ES-I3 (cell line): ENCODE results near the gene FN1.

Source experiments
- H3K36me3 ChIP-seq: 2 replicates; pipeline ENCODE4 v1.6.1; 2013; ENCODE audit warnings: mild to moderate bottlenecking, low read length, control low read depth, moderate library complexity; ENCODE audit not compliant: insufficient read depth
- H3K4me1 ChIP-seq: 2 replicates; pipeline ENCODE4 v1.6.1; 2013; ENCODE audit warnings: mild to moderate bottlenecking, control low read depth, low read length; ENCODE audit not compliant: insufficient read depth
- H3K9ac ChIP-seq: 2 replicates; pipeline ENCODE4 v1.6.1; 2013; ENCODE audit warnings: low read depth, mild to moderate bottlenecking, low read length, moderate library complexity
- H3K9me3 ChIP-seq: 2 replicates; pipeline ENCODE4 v1.6.1; 2013; ENCODE audit warnings: mild to moderate bottlenecking, low read length, moderate library complexity; ENCODE audit not compliant: control insufficient read depth, insufficient read depth

The FN1 gene

DNA sequence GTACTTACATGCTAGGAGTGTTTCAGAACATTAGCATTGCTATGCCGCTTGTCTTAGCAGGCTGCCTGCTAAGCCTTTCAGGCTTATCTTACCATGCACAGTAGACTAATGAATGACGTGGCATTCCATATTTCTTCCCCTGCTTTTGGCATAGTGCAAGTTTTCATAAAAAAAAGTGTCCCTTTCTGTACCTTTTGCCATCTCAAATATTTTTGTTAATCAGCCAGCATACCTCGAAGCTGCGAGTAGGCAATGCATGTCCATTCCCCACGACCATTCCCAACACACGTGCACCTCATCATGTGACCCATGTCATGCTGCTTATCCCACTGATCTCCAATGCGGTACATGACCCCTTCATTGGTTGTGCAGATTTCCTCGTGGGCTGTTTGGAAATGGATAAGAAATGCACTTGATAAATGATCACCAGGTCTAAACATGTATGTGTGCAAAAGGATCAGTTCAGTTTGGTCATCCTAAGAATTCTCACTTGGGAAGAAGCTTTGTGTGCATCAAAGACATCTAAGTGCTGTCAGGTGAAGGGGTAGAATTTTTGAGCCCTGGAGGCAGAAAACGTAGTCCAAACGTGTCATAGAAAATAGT lies 13.9 kb downstream of the FN1 start:
- H3K36me3 ChIP-seq, result peaks cover 8% of the 10 kb centered on the region; the same call in 1 of the 2 replicates
- H3K4me1 ChIP-seq, result no peaks in the 10 kb centered on the region
- no peak overlapping the region for H3K9ac ChIP-seq
- no peaks in the 10 kb centered on the region for H3K9me3 ChIP-seq

DNA sequence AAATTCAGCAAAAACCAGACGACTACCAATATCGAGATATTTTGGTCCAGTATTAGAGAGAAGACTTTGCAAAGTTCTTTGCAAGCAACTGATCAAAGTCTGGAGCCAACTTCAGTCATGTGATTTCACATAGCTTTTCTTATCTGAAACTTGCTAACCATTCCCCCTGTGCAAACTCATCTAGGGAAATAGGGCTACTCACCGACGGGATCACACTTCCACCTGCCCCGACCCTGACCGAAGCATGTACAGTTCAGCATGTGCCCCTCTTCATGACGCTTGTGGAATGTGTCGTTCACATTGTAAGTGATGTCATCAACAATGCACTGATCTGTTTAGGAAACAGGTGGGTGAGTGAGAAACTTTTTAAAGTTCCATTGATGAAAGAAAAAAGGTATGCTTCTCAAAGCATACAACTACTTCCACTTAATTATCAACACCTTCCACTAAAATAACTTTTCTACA lies 15.4 kb downstream of the FN1 start:
- Histone ChIP-seq H3K36me3 (peaks cover 8% of the 10 kb centered on the region; the same call in 1 of the 2 replicates), H3K4me1 (no peaks in the 10 kb centered on the region), H3K9me3 (no peaks in the 10 kb centered on the region), H3K9ac (no peak overlapping the region)

DNA sequence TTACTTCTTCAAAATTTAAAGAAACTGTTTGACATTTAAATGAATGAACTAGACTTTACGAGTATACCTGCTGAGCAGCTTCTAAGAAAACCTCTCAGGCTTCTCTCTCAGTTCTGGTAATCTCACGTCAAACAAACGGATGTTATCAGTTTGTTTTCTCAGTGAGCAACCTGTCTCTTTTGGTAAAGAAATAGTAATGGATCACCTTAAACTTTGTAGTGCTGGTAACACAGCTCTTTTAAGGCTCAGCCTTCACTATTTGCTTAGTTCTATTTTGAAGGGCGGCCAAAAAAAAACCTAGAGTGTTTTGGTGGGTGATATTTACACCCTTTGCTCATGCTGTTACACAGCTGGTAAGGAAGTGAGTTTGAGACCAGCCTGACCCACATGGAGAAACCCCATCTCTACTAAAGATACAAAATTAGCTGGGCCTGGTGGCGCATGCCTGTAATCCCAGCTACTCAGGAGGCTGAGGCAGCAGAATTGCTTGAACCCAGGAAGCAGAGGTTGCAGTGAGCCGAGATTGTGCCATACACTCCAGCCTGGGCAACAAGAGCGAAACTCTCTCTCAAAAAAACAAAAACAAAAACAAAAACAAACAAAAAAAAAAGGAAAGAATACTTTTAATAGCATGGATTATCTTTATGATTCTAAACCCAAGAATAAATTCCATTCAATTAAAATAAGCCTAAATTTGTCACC lies 15.9 kb downstream of the FN1 start:
- H3K9ac ChIP-seq, result no peak overlapping the region
- no peaks in the 10 kb centered on the region for H3K4me1 ChIP-seq
- H3K36me3 ChIP-seq, result peaks cover 8% of the 10 kb centered on the region; the same call in 1 of the 2 replicates
- no peaks in the 10 kb centered on the region for H3K9me3 ChIP-seq

DNA sequence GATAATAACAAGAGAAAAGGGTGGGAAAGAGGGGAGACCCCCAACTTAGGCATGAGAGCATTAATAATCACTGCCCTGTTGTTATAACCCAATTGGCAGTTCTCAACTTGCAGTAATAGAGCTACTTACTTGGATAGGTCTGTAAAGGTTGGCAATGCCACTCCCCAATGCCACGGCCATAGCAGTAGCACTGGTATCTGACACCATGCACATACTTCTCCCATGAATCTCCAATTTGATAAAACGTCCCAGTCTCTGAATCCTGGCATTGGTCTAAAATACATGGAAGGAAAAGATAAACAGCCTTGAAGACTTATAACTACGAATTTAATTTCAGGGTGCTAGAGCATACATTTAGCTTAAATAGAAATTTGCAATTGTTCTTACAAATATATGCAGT lies 16.8 kb downstream of the FN1 start:
- no peaks in the 10 kb centered on the region for H3K4me1 ChIP-seq
- no peak overlapping the region for H3K9ac ChIP-seq
- H3K9me3 ChIP-seq, result no peaks in the 10 kb centered on the region
- H3K36me3 ChIP-seq, result peaks cover 8% of the 10 kb centered on the region; the same call in 1 of the 2 replicates

DNA sequence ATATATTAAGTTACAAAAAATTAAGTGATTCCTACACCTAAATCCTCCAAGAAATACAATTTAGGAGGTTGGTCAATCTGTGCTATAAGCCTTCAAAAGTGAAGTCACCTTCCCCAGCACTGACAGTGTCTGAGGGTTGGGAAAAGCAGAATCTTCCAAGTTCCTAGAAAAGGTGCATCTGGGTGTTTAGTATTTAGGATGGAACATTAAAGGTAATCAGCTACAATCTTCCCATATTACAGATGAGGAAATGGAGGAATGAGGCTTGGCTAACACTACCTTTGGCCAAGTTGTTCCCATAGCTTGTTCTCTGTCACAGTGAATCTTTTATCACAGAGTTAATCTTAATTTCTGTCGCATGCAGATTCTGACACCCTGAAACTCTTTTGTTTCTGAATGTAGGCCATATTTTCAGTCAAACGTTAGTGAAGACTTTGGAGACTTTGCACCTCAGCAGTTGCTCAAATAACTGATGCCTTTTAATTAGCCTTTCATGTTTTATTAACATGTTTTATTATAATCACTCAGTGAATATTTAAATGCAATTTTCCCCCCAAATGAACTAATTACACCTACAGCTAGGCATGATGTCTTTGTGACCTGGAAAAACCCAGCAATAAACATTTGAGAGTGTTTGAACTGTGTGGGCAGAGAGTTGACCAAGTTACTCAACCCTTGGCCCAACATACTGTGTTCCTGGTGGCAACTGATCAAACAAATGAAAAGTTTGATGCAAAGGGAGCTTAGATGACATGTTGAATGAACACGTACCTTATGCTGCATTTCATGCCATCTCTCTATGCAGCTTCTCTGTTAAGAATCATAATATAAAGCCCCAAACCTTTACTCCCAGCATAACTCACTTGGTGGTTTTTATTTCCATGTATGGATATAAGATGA lies 17.6 kb downstream of the FN1 start:
- H3K9ac ChIP-seq, result no peak overlapping the region
- H3K36me3 ChIP-seq, result peaks cover 8% of the 10 kb centered on the region; the same call in 1 of the 2 replicates
- H3K9me3 ChIP-seq, result no peaks in the 10 kb centered on the region
- H3K4me1 ChIP-seq, result no peaks in the 10 kb centered on the region

DNA sequence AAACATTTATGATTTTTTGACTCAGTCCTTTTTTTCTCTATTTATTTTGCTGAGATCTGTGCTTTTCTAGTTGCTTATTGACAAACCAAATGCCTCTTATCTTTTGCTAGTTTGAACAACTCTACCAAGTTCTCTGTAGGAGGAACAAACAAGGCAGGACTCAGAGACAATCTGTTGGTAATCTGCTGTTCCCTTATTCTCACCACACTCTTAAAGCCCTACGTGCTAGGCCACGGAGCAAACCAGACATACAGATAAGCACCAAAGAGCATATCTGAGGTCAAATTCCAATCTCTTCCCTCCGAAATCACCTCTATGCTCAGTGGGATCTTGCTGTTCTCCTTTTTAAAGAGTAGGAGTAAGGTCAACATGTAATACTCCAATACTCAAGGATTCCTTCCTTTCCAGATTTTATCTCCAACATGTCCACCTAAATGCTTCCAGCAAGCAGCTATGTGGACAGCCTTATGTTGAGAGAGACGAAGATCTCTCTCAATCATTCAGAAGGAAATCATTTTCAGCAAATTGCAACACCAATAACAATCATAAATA lies 18.4 kb downstream of the FN1 start:
- Histone ChIP-seq H3K4me1 (no peaks in the 10 kb centered on the region), H3K36me3 (peaks cover 8% of the 10 kb centered on the region; the same call in 1 of the 2 replicates), H3K9me3 (no peaks in the 10 kb centered on the region), H3K9ac (no peak overlapping the region)

DNA sequence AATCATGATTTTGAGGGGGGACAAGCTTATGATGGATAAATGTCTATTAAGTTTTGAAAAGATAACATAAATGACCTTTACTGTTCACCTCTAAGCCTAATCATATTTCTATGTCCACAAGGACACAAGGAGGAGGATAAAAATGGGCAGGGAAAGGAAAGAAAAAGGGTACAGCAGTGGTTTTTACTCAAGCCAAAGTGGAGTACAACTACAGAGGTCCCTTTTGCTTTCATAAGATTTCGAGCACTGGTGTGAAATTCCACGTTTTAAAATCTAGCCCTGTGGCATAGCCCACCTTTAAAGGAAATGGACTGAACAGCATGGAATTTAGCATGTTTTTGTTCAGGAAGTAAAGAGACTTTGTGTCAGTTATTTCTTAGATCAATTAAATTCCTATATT lies 19.2 kb downstream of the FN1 start:
- peaks cover 8% of the 10 kb centered on the region; the same call in 1 of the 2 replicates for H3K36me3 ChIP-seq

DNA sequence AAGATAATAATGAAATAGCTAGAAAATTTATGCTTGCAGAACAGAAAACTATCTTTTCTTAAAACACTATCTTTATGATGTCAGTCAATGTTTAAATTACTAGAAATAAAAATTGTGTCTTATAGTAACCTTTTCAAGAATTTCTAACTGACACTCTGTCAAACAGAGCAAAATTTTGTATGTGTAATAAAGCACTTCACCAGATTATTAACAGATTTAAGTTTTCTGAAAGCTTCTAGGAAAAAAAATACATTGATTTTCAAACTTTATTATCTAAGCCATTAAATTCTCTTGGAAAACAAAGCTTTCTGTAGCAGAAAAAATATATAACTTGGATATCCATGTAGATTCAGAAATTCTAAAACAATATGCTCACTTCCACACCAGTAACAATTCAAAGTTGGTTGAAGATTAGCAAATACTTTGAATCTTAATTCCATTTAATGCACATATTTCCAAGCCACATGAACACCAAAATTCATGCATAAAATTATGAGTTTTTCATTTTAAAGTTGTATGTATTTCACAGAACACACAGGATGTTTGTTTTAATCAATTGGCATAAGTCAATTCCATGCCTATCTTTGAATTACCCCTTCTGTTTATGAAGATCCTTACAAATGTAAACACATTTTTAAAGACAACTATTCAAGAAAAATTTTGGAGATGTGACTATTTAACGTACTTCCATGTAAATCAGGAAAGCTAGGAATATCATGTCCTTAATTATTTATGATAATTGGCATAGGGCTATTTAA lies 19.9 kb downstream of the FN1 start:
- no peak overlapping the region for H3K9ac ChIP-seq
- H3K9me3 ChIP-seq, result no peaks in the 10 kb centered on the region
- H3K4me1 ChIP-seq, result no peaks in the 10 kb centered on the region
- H3K36me3 ChIP-seq, result peaks cover 8% of the 10 kb centered on the region; the same call in 1 of the 2 replicates

More for the DNA sequence above, 19.2 kb downstream of the FN1 start:
- Histone ChIP-seq H3K9me3 (no peaks in the 10 kb centered on the region), H3K9ac (no peak overlapping the region), H3K4me1 (no peaks in the 10 kb centered on the region)

DNA sequence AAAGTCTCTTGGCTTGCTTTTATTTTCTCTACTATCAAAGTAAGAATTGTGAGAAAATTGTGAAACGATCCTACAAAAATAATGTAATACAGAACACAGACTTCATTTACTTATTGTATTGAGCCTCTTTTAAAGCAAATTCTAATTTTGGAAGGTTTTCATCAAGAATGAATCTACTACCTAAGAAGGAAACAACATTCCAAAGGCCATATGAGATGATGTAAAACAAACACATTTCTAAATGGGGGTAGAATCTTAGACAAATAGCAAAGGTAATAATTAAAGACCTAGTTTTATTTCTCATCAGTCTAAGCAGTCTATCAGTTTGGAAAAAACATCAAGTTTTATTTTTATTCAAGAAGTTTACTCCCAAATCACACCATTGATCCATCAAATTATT lies 20.6 kb downstream of the FN1 start:
- no peaks in the 10 kb centered on the region for H3K4me1 ChIP-seq
- no peak overlapping the region for H3K9ac ChIP-seq
- peaks cover 4% of the 10 kb centered on the region; the same call in 1 of the 2 replicates for H3K36me3 ChIP-seq
- no peaks in the 10 kb centered on the region for H3K9me3 ChIP-seq

DNA sequence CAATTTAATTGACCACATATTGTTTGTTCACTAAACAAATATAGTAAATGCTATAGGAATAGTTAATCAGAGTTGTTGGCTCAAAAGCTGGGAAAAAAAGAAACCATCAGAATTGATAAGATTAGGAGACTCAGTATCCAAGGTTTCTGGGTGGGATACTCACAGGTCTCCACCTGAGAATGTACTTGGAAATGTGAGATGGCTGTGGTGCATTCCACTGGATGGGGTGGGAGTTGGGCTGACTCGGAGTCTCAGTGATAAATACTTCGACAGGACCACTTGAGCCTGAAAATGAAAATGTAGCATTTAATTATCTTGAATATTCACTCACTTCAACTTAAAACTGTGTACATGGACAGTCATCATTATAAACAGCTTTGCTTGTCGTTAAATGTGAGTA lies 21.2 kb downstream of the FN1 start:
- H3K4me1 ChIP-seq, result no peaks in the 10 kb centered on the region
- no peaks in the 10 kb centered on the region for H3K9me3 ChIP-seq
- peaks cover under 1% of the 10 kb centered on the region for H3K36me3 ChIP-seq
- no peak overlapping the region for H3K9ac ChIP-seq

DNA sequence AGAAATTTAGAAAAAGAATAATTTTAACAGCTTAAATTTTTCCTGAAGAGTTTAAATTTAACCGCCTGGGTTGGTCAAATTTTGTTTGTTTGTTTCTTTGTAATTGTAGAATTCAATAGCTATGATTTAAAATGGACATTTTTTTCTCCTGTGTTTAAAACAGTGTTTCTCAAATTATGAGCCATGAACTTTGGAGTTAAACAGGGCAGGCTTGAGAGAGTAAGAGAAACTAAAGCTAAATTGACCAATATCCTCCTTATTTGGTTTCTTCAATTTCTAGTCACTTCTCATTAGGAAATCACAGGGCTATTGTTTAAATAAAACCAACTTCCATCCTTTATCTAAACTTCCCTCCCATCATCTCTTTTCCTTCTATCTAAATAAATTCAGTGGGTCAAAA lies 21.9 kb downstream of the FN1 start:
- Histone ChIP-seq H3K36me3 (peaks cover 5% of the 10 kb centered on the region), H3K9ac (no peak overlapping the region)

DNA sequence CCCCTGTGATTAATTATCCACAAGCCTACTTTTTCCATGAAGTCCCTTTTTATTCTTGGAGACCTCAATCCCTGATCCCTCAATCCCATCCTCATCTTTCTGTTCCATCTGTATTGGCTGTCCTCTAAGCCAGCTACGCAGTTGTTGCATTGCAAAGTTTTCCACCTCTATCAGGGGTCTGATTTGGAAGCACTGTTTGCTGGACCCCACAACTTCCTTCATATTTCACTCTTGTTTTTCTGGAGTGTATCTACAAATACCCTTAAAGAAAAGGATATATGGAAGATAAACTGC lies 22.4 kb downstream of the FN1 start:
- Histone ChIP-seq H3K9me3 (no peaks in the 10 kb centered on the region), H3K4me1 (no peaks in the 10 kb centered on the region), H3K9ac (no peak overlapping the region), H3K36me3 (peaks cover 8% of the 10 kb centered on the region)

More for the DNA sequence above, 21.9 kb downstream of the FN1 start:
- H3K4me1 ChIP-seq, result no peaks in the 10 kb centered on the region
- H3K9me3 ChIP-seq, result no peaks in the 10 kb centered on the region

DNA sequence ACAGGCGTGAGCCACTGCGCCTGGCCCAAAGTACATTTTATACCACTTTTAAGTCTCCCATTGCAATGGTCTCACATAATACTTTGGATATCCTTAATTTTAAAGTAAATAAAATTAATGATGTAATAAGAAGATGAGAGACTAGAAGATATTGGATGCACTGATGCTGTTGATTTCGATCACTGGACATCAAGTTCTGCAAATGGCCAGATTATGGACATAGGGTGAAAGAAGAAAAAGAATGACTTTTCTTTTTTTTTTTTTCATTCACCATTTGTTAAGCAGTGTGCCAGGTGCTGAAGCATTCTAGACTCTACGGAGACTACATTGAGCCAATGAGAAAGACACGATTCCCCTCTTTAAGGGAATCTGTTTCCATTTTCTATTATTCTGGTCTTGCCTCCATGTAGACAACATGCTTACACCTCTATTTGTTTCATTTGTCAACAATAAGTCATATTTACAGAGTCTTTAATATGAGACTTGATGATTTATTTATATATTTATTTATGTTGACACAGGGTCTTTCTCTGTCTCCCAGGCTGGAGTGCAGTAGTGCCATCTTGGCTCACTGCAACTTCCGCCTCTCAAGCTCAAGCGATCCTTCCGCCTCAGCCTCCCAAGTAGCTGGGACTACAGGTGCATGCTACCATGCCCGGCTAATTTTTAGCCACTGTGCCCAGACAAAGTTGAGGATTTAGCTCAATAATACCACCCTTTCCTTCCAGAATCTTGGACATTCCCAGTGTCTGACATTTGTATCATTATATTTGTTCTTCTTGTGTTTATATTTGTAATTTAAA lies 23.7 kb downstream of the FN1 start:
- no peaks in the 10 kb centered on the region for H3K9me3 ChIP-seq
- H3K4me1 ChIP-seq, result no peaks in the 10 kb centered on the region
- no peak overlapping the region for H3K9ac ChIP-seq
- H3K36me3 ChIP-seq, result peaks cover 13% of the 10 kb centered on the region
